HEK293 (cell line): Measurements from ENCODE around the gene MLH1.
A peak's percentile ranks its signal among the peaks of the same experiment; 100 is the strongest.

ENCODE experiments used
- CTCF ChIA-PET: fragments of 350-600 bp; formaldehyde crosslinking; extraction: SDS; loops from one replicate; lab custom pipeline; 2021; ENCODE audit warnings: antibody characterized with exemption; lab: Yijun Ruan, JAX
- POLR2A ChIA-PET: fragments of 300-600 bp; formaldehyde crosslinking; extraction: SDS; loops from one replicate; lab custom pipeline; 2020; ENCODE audit warnings: antibody characterized with exemption, inconsistent platforms; lab: Yijun Ruan, JAX
- H3K27ac ChIP-seq: fragments of 200-500 bp; sonication (Bioruptor generic); 2 replicates; pipeline ENCODE4 v1.5.1; 2014; ENCODE audit warnings: low read depth, low read length, control low read depth, inconsistent platforms; ENCODE audit errors: extremely low read depth
- H3K36me3 ChIP-seq, 2 experiments: fragments of 200-500 bp in 1 of 2; sonication (Bioruptor generic) in 1 of 2; 1 replicate in 1 of 2; 2 replicates in 1 of 2; pipeline ENCODE4 v1.5.1; 2014 to 2017; ENCODE audit warnings: inconsistent platforms in 2 of 2, low read length in 2 of 2; ENCODE audit not compliant: control insufficient read depth in 2 of 2, insufficient read depth in 1 of 2
- H3K4me1 ChIP-seq: fragments of 200-500 bp; sonication (Bioruptor generic); 2 replicates; pipeline ENCODE4 v1.5.1; 2014; ENCODE audit warnings: mild to moderate bottlenecking, low read length, inconsistent platforms; ENCODE audit not compliant: control insufficient read depth, insufficient read depth
- H3K4me3 ChIP-seq: 2 replicates; pipeline ENCODE4 v1.5.1; 2011; ENCODE audit warnings: low read depth, mild to moderate bottlenecking, control low read depth, low read length, moderate library complexity
- H3K9me3 ChIP-seq: fragments of 200-500 bp; sonication (Bioruptor generic); 2 replicates; pipeline ENCODE4 v1.5.1; 2014; ENCODE audit warnings: low read depth, low read length, inconsistent platforms; ENCODE audit not compliant: control insufficient read depth, insufficient read depth
- GLIS1 ChIP-seq: fragments of 450-650 bp; formaldehyde crosslinking; IDR thresholded peaks from 2 replicates; pipeline ENCODE4 v1.5.1; 2016; ENCODE audit warnings: missing biosample characterization, missing genetic modification characterization
- HOXA7 ChIP-seq: sonication (generic); formaldehyde crosslinking; IDR thresholded peaks from 2 replicates; pipeline ENCODE4 v1.8.1; 2022; ENCODE audit warnings: missing genetic modification reagents, borderline replicate concordance
- KLF1 ChIP-seq: fragments of 450-650 bp; formaldehyde crosslinking; IDR thresholded peaks from 2 replicates; pipeline ENCODE4 v1.5.1; 2016; ENCODE audit warnings: missing biosample characterization, missing genetic modification characterization
- RBAK ChIP-seq: fragments of 450-650 bp; formaldehyde crosslinking; IDR thresholded peaks from 2 replicates; pipeline ENCODE4 v1.5.1; 2016; ENCODE audit warnings: missing biosample characterization, missing genetic modification characterization
- SCRT1 ChIP-seq: fragments of 450-650 bp; formaldehyde crosslinking; IDR thresholded peaks from 2 replicates; pipeline ENCODE4 v1.5.1; 2016; ENCODE audit warnings: missing biosample characterization, missing genetic modification characterization, borderline replicate concordance
- SP3 ChIP-seq: fragments of 450-650 bp; formaldehyde crosslinking; IDR thresholded peaks from 2 replicates; pipeline ENCODE4 v1.5.1; 2016; ENCODE audit warnings: missing biosample characterization, missing genetic modification characterization
- YY2 ChIP-seq: fragments of 450-650 bp; formaldehyde crosslinking; IDR thresholded peaks from 2 replicates; pipeline ENCODE4 v1.5.1; 2016; ENCODE audit warnings: missing biosample characterization, missing genetic modification characterization
- ZBTB20 ChIP-seq: fragments of 450-650 bp; formaldehyde crosslinking; IDR thresholded peaks from 2 replicates; pipeline ENCODE4 v1.5.1; 2016; ENCODE audit warnings: missing biosample characterization, missing genetic modification characterization
- ZEB2 ChIP-seq: fragments of 450-650 bp; formaldehyde crosslinking; IDR thresholded peaks from 2 replicates; pipeline ENCODE4 v1.5.1; 2016; ENCODE audit warnings: missing biosample characterization, missing genetic modification characterization
- ZFHX2 ChIP-seq: fragments of 450-650 bp; formaldehyde crosslinking; conservative IDR thresholded peaks from 2 replicates; pipeline ENCODE4 v1.5.1; 2016; ENCODE audit warnings: missing biosample characterization, missing genetic modification characterization
- ZFP3 ChIP-seq: fragments of 450-650 bp; formaldehyde crosslinking; IDR thresholded peaks from 2 replicates; pipeline ENCODE4 v1.5.1; 2016; ENCODE audit warnings: low read depth, missing biosample characterization, missing genetic modification characterization
- ZNF211 ChIP-seq: fragments of 450-650 bp; formaldehyde crosslinking; IDR thresholded peaks from 2 replicates; pipeline ENCODE4 v1.5.1; 2016; ENCODE audit warnings: low read depth, missing biosample characterization, missing genetic modification characterization
- ZNF391 ChIP-seq: fragments of 450-650 bp; formaldehyde crosslinking; IDR thresholded peaks from 2 replicates; pipeline ENCODE4 v1.5.1; 2016; ENCODE audit warnings: low read depth, missing biosample characterization, missing genetic modification characterization, borderline replicate concordance
- ZNF394 ChIP-seq: fragments of 450-650 bp; formaldehyde crosslinking; IDR thresholded peaks from 2 replicates; pipeline ENCODE4 v1.5.1; 2016; ENCODE audit warnings: missing biosample characterization, missing genetic modification characterization, mild to moderate bottlenecking, moderate library complexity, borderline replicate concordance
- ZNF48 ChIP-seq: fragments of 450-650 bp; formaldehyde crosslinking; IDR thresholded peaks from 2 replicates; pipeline ENCODE4 v1.5.1; 2016; ENCODE audit warnings: missing biosample characterization, missing genetic modification characterization
- ZNF561 ChIP-seq: fragments of 450-650 bp; IDR thresholded peaks from 2 replicates; pipeline ENCODE4 v1.5.1; 2018; ENCODE audit warnings: missing biosample characterization, missing genetic modification characterization, borderline replicate concordance
- ZNF585B ChIP-seq: fragments of 450-650 bp; formaldehyde crosslinking; IDR thresholded peaks from 2 replicates; pipeline ENCODE4 v1.5.1; 2016; ENCODE audit warnings: missing biosample characterization, missing genetic modification characterization
- ZNF707 ChIP-seq: fragments of 450-650 bp; formaldehyde crosslinking; IDR thresholded peaks from 2 replicates; pipeline ENCODE4 v1.5.1; 2016; ENCODE audit warnings: missing biosample characterization, missing genetic modification characterization
- ZNF843 ChIP-seq: fragments of 450-650 bp; formaldehyde crosslinking; IDR thresholded peaks from 2 replicates; pipeline ENCODE4 v1.5.1; 2016; ENCODE audit warnings: missing biosample characterization, missing genetic modification characterization
- TF ChIP-seq, protein P1 (sequence below): fragments of 450-650 bp; formaldehyde crosslinking; IDR thresholded peaks from 2 replicates; pipeline ENCODE4 v1.5.1; 2017; ENCODE audit warnings: missing biosample characterization, missing genetic modification characterization
- TF ChIP-seq, protein P2 (sequence below): fragments of 450-650 bp; formaldehyde crosslinking; IDR thresholded peaks from 2 replicates; pipeline ENCODE4 v1.5.1; 2016; ENCODE audit warnings: missing biosample characterization, missing genetic modification characterization, borderline replicate concordance
- TF ChIP-seq, protein P3 (sequence below): fragments of 450-650 bp; formaldehyde crosslinking; IDR thresholded peaks from 2 replicates; pipeline ENCODE4 v1.5.1; 2017; ENCODE audit warnings: missing biosample characterization, missing genetic modification characterization

Gene MLH1

DNA sequence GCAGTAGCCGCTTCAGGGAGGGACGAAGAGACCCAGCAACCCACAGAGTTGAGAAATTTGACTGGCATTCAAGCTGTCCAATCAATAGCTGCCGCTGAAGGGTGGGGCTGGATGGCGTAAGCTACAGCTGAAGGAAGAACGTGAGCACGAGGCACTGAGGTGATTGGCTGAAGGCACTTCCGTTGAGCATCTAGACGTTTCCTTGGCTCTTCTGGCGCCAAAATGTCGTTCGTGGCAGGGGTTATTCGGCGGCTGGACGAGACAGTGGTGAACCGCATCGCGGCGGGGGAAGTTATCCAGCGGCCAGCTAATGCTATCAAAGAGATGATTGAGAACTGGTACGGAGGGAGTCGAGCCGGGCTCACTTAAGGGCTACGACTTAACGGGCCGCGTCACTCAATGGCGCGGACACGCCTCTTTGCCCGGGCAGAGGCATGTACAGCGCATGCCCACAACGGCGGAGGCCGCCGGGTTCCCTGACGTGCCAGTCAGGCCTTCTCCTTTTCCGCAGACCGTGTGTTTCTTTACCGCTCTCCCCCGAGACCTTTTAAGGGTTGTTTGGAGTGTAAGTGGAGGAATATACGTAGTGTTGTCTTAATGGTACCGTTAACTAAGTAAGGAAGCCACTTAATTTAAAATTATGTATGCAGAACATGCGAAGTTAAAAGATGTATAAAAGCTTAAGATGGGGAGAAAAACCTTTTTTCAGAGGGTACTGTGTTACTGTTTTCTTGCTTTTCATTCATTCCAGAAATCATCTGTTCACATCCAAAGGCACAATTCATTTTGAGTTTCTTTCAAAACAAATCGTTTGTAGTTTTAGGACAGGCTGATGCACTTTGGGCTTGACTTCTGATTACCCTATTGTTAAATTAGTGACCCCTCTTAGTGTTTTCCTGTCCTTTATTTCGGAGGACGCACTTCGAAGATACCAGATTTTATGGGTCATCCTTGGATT, at the start of gene MLH1 (continued):
- TF ChIP-seq ZNF391: peak; percentile 42; the same call in 1 of the 2 replicates

DNA sequence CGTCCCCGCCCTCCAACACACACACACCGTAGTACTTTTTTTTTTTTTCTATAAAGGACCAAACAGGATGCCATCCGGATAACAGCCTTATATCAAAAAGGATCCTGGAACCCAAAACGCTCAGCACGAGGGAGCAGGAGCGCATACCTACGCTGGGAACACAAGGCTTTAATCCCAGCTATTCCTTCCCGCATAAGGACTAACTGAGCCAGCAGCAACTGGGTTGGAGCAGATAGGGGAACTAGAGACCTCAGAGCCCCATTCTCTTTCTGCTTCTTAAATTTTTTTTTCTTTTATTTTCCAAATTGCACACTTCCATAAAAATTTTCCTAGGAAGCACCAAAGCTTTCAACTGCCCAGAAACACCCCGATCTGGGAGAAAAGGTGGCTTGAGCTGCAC, 49.7 kb upstream of the MLH1 start:
- no peaks in the 10 kb centered on the region for H3K4me1 ChIP-seq
- TF ChIP-seq ZEB2 (tag by site-specific recombination) (no peak), ZNF394 (tag by site-specific recombination) (no peak), ZFHX2 (tag by site-specific recombination) (no peak), ZNF211 (tag by site-specific recombination) (no peak), ZNF48 (no peak), ZNF561 (tag by site-specific recombination) (no peak), ZNF707 (tag by site-specific recombination) (no peak), RBAK (tag by site-specific recombination) (no peak), SCRT1 (tag by site-specific recombination) (no peak), GLIS1 (tag by site-specific recombination) (no peak), ZNF843 (no peak), ZBTB20 (tag by site-specific recombination) (no peak), SP3 (tag by site-specific recombination) (no peak)
- TF ChIP-seq, protein P1, sequence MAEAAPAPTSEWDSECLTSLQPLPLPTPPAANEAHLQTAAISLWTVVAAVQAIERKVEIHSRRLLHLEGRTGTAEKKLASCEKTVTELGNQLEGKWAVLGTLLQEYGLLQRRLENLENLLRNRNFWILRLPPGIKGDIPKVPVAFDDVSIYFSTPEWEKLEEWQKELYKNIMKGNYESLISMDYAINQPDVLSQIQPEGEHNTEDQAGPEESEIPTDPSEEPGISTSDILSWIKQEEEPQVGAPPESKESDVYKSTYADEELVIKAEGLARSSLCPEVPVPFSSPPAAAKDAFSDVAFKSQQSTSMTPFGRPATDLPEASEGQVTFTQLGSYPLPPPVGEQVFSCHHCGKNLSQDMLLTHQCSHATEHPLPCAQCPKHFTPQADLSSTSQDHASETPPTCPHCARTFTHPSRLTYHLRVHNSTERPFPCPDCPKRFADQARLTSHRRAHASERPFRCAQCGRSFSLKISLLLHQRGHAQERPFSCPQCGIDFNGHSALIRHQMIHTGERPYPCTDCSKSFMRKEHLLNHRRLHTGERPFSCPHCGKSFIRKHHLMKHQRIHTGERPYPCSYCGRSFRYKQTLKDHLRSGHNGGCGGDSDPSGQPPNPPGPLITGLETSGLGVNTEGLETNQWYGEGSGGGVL (tag by site-specific recombination): no peak
- TF ChIP-seq, all 188 proteins: peak for 0
- ChIA-PET POLR2A (no interaction called here), CTCF (interaction anchor here (1.1 kb wide), 1 partner anchor 15 kb away, joined by 5 read pairs; no protein-coding TSS in a partner anchor)
- no peaks in the 10 kb centered on the region for H3K36me3 ChIP-seq
- no peaks in the 10 kb centered on the region for H3K9me3 ChIP-seq
- no peak overlapping the region for H3K4me3 ChIP-seq
- no peak overlapping the region for H3K27ac ChIP-seq

DNA sequence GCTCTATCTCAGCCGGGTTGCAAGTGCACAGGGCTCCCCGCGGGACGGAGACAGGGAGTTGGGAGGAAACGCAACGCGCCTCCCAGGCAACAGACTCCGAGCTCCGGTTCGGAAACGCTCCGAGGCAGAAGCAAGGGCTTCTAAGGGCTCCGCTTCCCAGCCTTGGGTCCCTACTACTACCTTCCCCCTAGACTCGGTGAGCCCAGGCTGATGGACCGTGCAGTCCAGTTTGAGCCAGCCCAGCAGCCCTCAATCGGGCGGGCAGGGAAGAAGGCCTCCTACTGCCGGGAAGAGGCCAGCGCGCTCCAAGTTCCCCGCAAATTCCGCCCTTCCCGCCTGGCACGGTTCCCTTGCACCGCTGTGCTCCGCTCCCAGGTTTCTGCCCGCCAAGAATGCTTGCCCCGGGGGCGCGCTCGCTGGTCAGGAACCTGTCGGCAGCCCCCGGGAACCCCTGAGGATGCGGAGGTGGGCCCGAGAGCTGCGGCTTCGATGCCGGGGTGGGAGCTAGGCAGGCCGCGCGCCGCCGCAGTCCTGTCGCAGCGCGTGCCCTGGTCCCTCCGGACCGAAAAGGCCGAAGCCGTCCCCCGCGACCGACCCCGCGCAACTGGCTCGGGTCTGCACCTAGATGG, 49.2 kb upstream of the MLH1 start:
- Histone ChIP-seq H3K27ac (no peak overlapping the region), H3K4me3 (peak overlapping the region; percentile 17), H3K4me1 (no peaks in the 10 kb centered on the region), H3K9me3 (no peaks in the 10 kb centered on the region), H3K36me3 (no peaks in the 10 kb centered on the region)
- CTCF ChIA-PET: interaction anchor here (1.1 kb wide), 1 partner anchor 14 kb away, joined by 5 read pairs; no protein-coding TSS in a partner anchor
- POLR2A ChIA-PET: no interaction called here
- TF ChIP-seq YY2 (tag by site-specific recombination): no peak
- no peak for TF ChIP-seq HOXA7 (CRISPR knock-in tag)
- TF ChIP-seq ZNF585B (tag by site-specific recombination): no peak
- TF ChIP-seq KLF1: no peak
- TF ChIP-seq, protein P2, sequence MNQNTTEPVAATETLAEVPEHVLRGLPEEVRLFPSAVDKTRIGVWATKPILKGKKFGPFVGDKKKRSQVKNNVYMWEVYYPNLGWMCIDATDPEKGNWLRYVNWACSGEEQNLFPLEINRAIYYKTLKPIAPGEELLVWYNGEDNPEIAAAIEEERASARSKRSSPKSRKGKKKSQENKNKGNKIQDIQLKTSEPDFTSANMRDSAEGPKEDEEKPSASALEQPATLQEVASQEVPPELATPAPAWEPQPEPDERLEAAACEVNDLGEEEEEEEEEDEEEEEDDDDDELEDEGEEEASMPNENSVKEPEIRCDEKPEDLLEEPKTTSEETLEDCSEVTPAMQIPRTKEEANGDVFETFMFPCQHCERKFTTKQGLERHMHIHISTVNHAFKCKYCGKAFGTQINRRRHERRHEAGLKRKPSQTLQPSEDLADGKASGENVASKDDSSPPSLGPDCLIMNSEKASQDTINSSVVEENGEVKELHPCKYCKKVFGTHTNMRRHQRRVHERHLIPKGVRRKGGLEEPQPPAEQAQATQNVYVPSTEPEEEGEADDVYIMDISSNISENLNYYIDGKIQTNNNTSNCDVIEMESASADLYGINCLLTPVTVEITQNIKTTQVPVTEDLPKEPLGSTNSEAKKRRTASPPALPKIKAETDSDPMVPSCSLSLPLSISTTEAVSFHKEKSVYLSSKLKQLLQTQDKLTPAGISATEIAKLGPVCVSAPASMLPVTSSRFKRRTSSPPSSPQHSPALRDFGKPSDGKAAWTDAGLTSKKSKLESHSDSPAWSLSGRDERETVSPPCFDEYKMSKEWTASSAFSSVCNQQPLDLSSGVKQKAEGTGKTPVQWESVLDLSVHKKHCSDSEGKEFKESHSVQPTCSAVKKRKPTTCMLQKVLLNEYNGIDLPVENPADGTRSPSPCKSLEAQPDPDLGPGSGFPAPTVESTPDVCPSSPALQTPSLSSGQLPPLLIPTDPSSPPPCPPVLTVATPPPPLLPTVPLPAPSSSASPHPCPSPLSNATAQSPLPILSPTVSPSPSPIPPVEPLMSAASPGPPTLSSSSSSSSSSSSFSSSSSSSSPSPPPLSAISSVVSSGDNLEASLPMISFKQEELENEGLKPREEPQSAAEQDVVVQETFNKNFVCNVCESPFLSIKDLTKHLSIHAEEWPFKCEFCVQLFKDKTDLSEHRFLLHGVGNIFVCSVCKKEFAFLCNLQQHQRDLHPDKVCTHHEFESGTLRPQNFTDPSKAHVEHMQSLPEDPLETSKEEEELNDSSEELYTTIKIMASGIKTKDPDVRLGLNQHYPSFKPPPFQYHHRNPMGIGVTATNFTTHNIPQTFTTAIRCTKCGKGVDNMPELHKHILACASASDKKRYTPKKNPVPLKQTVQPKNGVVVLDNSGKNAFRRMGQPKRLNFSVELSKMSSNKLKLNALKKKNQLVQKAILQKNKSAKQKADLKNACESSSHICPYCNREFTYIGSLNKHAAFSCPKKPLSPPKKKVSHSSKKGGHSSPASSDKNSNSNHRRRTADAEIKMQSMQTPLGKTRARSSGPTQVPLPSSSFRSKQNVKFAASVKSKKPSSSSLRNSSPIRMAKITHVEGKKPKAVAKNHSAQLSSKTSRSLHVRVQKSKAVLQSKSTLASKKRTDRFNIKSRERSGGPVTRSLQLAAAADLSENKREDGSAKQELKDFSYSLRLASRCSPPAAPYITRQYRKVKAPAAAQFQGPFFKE (tag by site-specific recombination): no peak
- TF ChIP-seq ZFP3: no peak
- TF ChIP-seq, protein P3, sequence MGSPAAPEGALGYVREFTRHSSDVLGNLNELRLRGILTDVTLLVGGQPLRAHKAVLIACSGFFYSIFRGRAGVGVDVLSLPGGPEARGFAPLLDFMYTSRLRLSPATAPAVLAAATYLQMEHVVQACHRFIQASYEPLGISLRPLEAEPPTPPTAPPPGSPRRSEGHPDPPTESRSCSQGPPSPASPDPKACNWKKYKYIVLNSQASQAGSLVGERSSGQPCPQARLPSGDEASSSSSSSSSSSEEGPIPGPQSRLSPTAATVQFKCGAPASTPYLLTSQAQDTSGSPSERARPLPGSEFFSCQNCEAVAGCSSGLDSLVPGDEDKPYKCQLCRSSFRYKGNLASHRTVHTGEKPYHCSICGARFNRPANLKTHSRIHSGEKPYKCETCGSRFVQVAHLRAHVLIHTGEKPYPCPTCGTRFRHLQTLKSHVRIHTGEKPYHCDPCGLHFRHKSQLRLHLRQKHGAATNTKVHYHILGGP (tag by site-specific recombination): no peak
- no peak for TF ChIP-seq SP3 (tag by site-specific recombination)
